GM19240 (cell line): ENCODE measurements around the gene KRI1.
A peak's percentile ranks its signal among the peaks of the same experiment; 100 is the strongest.
"Not testable (repeated sequence)": the region's sequence is repeated elsewhere in the genome, so short reads cannot be mapped to it uniquely, and the experiment has no call there.

Experiments used
- DNase-seq: peaks from one replicate; pipeline ENCODE4 v3.0.0; 2011; ENCODE audit warnings: low spot score; ENCODE audit not compliant: insufficient read length

KRI1 gene

DNA sequence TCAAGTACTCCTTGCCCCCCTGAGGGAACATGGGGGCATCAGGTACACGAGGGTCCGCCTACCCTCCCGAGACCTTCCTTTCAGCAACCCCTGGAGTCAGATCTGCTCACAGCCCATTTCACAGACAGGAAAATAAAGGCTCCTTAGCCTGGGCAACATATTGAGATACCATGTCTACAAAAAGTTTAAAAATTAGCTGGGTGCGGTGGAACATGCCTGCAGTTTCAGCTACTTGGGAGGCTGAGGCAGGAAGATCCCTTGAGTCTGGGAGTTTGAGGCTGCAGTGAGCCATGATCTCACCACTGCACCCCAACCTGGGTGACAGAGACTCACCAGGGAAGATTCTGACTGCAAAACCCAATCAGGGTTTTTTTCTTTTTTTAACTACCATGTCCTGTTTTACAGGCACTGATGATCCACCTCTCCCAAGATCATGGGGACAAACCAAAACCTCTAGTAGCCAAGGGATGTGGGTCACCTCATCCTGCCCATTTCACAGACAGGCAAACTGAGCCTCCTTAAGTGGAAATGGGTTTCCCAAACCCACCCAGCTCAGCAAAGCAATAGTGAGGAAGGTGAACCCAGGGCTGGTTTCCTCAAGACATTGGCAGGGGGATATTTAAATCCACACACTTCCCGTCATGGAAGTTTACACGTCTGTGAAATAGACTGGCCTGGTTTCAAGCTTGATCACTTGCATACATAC, 9.4 kb upstream of the KRI1 start:
- no peak for DNase-seq

- DNase-seq: no peak
Observed at GRCh38 chr19:10574462-10574861, 8.7 kb upstream of the KRI1 start.

DNA sequence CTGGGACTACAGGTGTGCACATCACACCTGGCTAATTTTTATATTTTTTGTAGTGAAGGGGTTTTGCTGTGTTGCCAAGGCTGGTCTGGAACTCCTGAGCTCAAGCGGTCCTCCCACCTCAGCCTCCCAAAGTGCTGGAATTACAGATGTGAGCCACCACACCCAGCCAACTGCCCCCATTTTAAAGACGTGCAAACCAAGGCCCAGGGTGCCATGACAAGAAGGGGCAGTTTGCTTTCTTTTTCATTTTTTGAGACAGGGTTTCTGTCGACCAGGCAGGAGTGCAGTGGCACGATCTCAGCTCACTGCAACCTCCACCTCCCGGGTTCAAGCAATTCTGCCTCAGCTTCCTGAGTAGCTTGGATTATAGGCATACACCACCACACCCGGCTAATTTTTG, 8.0 kb upstream of the KRI1 start:
- DNase-seq: not testable (repeated sequence)

DNA sequence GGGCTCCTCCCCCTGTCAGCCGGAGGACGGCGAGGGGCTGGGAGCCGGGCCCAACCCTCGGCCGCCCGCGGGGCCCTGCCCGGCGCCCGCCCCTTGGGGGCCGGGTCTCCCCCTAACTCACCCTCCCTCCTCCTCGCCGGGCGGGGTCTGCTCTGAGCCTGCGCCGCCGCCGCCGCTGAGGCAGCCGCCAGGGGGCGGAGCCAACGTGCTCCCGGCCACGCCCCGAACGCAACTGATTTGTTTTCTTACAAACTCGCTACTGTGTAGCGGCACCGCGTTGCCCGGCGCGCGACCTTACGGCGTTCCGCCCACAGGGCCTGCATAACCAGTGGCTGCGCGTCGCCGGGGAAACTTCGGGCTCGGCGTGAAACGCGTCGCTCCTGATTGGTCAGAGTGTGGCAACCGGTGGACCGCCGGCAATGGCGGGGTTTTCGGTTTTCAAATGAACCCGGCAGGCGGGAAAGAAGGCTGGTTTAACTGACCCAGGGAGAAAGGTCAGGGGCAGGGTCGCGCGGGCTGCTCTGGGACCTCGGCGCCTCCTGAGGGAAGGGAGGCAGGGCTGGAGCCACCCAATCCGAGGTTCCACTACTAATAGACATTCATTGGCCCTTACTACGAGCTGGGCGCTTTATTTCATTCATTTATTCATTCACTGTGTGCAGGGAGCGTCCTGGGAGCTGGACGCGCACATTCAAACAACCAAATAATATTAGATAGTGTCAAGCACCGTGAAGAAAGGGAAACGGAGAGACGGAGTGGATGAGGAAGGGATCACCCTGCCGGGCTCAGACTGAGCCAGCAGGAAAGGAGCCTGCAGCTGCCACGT, 3.2 kb upstream of the KRI1 start, which contains the start of gene CDKN2D:
CDKN2D (minus strand) TSS at position 154 of the 826 bp plus-strand sequence. CDS start 326 bp downstream, outside the sequence.
- peak; percentile 75 for DNase-seq

GRCh38 chr19:10568062-10568825, 2.4 kb upstream of the KRI1 start:
- DNase-seq: no peak

GRCh38 chr19:10567656-10568055, 1.8 kb upstream of the KRI1 start:
- DNase-seq: no peak

GRCh38 chr19:10566658-10567410, 1.0 kb upstream of the KRI1 start:
- DNase-seq: peak; percentile 51

GRCh38 chr19:10566408-10566657, 523 bp upstream of the KRI1 start:
- no peak for DNase-seq

GRCh38 chr19:10565028-10565566, 713 bp downstream of the KRI1 start:
- peak; percentile 77 for DNase-seq

- no peak for DNase-seq
Observed at GRCh38 chr19:10562609-10563008, 3.2 kb downstream of the KRI1 start.

- DNase-seq: no peak
Observed at GRCh38 chr19:10560154-10560553, 5.7 kb downstream of the KRI1 start.

- DNase-seq: no peak
Observed at GRCh38 chr19:10557603-10558197, 8.1 kb downstream of the KRI1 start.

DNA sequence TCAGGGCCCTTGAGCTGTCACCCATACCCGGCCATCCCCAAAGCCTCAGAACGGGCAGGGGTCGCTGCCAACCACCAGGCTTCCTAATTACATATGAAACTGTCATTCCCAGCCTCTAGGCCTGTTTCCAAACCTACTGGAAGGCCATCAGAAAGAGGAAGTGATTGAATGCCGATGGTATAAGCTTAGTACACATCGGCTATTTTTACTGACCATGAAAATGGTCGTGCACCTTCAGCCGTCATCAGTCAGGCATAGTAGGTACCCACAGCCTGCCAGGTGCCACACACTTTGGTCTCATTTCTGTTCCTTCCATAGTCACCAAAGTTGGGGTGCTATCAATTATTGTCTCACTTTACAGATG, 10.2 kb downstream of the KRI1 start:
- DNase-seq: no peak

- no peak for DNase-seq
Observed at GRCh38 chr19:10554760-10555609, 10.8 kb downstream of the KRI1 start.

GRCh38 chr19:10553943-10554381, 11.8 kb downstream of the KRI1 start:
- DNase-seq: peak; percentile 64

GRCh38 chr19:10553087-10553667, 12.6 kb downstream of the KRI1 start:
- DNase-seq: no peak

GRCh38 chr19:10552510-10553053, 13.2 kb downstream of the KRI1 start:
- DNase-seq: no peak

DNA sequence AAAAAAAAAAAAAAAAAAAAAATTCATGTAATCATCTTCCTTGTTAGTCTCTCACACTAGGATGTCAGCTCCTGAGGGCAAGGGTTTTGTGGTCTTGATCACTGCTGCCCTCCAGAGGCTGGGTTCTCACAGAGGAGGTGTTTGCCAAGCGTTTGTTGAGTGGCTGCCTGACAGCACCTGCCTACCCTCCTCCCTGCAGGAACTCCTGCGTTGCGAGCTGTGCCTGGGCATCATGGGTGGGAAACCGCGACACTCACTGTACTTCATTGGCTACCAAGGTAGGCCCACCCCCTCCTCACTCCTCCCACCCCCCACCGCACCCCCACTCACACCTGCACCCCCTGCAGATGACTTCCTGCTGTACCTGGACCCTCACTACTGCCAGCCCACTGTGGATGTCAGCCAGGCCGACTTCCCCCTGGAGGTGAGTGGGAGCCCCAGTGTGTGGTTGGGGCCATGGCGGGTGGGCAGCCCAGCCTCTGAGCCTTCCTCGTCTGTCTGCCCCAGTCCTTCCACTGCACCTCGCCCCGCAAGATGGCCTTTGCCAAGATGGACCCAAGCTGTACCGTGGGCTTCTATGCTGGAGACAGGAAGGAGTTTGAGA, 14.0 kb downstream of the KRI1 start:
- no peak for DNase-seq

DNA sequence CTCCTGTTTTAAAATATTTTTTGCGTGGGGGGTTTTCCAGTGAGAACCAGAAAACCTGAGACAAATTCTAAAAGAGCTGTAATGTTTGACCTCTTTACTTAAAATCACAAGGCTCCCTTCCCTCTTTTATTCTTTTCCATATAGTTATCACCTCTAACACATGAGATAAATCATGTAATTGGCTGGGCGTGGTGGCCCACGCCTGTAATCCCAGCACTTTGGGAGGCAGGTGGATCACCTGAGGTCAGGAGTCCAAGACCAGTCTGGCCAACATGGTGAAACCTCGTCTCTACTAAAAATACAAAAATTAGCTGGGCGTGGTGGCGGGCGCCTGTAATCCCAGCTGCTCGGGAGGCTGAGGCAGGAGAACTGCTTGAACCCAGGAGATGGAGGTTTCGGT, 14.8 kb downstream of the KRI1 start:
- not testable (repeated sequence) for DNase-seq
